Measurements from ENCODE around the gene SLC22A23.

The SLC22A23 gene, protein sequence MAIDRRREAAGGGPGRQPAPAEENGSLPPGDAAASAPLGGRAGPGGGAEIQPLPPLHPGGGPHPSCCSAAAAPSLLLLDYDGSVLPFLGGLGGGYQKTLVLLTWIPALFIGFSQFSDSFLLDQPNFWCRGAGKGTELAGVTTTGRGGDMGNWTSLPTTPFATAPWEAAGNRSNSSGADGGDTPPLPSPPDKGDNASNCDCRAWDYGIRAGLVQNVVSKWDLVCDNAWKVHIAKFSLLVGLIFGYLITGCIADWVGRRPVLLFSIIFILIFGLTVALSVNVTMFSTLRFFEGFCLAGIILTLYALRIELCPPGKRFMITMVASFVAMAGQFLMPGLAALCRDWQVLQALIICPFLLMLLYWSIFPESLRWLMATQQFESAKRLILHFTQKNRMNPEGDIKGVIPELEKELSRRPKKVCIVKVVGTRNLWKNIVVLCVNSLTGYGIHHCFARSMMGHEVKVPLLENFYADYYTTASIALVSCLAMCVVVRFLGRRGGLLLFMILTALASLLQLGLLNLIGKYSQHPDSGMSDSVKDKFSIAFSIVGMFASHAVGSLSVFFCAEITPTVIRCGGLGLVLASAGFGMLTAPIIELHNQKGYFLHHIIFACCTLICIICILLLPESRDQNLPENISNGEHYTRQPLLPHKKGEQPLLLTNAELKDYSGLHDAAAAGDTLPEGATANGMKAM

DNA sequence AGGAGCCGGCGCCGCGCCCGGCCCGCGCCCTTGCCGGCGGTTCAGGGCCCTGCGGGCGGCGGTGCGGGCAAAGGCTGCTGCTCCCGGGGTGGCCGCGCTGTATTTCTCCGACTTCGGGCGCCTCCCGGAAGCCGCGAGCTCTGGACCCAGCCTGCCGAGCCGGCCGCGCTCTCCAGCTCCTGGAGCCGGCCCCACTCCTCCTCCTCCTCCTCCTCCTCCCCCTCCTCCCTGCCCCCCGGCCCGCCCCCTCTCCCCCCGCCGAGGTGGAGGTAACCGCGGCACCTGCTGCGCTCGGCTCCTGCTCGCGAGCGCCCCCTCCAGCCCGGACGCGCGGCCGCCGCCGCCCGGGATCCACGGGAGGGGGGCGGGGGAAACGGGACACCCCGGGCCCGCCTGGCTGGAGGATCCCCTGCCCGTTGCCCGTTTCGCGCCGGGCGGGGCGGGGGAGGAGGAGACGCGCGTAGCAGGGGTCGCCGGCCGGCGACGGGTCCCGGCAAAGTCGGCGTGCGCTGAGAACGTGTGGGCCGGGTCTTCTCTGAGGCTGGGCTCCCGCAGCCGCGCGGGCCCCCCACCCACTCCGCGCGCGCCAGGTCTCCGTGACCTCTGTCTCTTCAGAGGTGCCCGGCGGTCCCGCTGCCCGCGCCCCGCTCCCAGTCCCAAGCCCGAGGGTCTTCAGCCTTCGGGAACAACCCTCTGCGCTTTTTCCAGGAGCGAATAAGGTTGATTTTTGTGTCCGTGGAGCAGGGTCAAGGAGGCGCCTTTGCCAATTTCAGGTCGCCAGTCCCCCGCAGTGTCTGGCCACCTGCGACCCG lies at the start of gene SLC22A23:
Gene SLC22A23, minus strand, starts transcription at position 153 of the 812 bp plus-strand sequence. CDS start 491 bp downstream, outside the sequence.
- in situ Hi-C loops (cut with HindIII; ENCODE audit: low pct_ligation_motif_present, low pct_unique_long_range_greater_than_20kb, low sequenced_read_pairs): no loop called here
- peak; percentile 45 for DNase-seq

DNA sequence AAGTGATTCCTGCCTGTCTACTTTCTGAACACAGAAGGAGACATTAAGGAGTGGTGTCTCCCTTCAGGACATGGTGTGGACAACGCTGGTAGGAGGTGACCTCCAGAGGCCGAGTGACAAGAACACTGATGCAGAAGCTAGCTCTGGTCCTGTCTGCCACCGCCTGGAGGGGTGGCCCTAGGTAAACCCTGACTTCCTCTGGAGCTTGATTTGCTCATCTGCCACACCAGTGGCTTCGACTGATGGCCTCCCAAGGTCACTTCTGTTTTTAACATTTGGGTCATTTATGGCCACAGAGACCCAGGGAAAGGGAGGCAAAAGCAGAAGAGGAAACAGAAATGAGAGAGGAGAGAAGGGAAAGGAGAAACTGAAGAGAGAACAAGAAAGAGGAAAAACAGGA lies 49.4 kb upstream of the SLC22A23 start:
- in situ Hi-C loops (cut with HindIII; ENCODE audit: low pct_ligation_motif_present, low pct_unique_long_range_greater_than_20kb, low sequenced_read_pairs): no loop called here
- no peak for DNase-seq

DNA sequence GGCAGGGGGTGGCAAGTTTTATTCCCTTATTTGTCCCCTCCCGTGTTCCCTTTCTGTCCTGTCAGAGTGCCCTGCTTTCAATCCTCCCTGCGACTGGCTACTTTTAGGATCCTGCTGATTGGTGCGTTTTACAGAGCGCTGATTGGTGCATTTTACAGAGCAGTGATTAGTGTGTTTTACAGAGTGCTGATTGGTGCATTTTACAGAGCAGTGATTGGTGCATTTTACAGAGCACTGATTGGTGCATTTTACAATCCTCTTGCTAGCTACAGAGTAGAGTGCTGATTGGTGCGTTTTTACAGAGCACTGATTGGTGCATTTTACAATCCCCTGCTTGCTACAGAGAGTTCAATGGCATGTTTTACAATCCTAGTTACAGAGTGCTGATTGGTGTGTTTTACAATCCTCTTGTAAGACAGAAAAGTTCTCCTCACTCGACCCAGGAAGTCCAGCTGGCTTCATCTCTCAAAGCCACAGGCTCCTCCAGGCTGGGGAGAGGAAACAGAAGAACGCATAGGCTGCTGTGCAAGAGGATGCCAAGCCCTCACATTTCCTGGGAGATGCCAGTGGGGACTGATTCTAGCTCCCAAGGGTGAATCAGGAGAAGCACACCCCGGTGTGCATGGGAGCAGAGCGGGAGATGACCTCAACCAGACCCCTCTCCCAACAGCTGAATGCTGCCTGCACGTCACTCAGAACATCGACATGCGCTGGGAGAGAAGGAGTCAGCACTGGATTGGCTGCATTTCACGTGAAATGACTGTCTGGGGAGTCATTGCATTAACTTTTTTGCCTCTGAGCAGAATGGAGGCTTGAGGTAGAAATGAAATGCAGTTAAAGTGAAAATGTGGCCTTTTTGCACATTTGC lies 48.3 kb upstream of the SLC22A23 start:
- DNase-seq: no peak
- in situ Hi-C loops (cut with HindIII; ENCODE audit: low pct_ligation_motif_present, low pct_unique_long_range_greater_than_20kb, low sequenced_read_pairs): no loop called here

DNA sequence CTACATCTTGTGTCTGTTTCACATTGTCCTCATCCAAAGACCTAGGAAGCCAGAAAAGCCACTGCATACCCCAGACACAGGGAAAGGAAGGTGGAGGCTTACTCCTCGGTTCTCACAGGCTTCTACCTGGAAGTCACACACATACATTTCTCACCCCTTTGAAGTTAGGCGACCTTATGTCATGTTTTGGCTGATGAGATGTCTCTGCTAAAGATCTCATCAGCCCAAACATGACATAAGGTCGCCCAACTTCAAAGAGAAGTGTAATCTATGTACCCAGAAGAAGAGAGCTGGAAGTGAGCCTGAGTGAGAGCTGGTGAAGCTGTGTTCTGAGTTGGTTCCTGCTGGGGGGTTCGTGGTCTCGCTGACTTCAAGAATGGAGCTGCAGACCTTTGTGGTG lies 47.5 kb upstream of the SLC22A23 start:
- in situ Hi-C loops (cut with HindIII; ENCODE audit: low pct_ligation_motif_present, low pct_unique_long_range_greater_than_20kb, low sequenced_read_pairs): no loop called here

DNA sequence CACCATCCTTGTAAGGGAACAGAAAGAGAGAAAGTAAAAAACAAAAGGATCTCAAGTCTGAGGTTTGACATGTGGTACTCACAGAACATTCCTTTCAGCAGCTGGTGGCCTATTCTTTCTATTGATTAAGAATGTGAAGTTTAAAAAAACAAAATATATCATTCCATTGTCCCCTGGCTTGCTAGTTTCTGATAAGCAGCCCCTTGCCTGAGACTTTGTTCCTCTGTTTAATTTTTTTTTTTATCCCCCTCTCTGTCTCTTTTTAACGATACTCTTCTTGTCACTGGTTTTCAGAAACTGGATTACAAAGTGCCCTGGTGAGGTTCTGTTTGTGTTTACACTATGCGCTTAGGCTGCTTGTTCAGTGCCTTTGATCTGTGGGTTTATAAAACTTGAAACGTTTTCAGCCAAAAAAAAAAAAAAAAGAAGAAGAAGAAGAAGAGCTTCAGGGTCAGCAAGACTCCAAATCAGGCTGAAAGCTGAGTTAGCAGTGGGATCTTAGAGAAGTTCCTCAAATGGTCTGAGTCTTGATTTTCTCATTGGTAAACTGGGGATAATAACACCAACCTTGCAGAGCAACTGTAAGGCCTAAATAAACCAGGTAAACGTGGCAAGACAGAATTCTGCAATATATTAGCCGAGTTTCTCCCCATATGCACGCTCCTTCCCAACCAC lies 45.1 kb upstream of the SLC22A23 start:
- no peak for DNase-seq

More for the DNA sequence above, 47.5 kb upstream of the SLC22A23 start:
- no peak for DNase-seq

DNA sequence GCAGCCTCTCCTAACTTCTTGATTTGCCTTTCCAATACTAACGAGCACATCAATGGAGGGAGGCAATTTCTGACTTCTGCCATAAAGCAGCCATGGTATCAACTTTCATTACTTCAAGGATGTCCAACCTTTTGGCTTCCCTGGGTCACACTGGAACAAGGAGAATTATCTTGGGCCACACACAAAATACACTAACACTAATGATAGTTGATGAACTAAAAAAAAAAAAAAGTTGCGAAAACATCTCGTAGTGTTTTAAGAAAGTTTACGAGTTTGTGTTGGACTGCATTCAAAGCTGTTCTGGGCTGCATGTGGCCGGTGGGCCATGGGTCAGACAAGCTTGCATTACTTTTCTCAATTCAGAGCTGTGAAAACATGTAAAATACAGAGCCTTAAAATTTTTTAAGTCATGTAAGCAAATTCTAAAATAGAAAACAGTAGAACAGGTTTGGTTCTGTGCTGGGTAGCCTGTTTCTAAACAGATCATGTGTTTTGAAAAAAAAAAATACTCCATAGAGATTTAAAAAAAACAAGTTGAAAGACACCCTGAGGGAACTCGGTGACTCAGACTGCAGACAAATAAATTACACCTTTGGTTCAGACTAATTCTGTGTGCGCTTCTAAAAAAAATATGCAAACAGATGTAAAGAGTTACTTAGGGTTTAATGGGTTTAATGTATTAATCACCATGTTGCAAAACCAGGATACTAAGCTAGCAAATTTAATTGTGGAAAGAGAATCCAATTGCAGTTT lies 43.6 kb upstream of the SLC22A23 start:
- in situ Hi-C loops (cut with HindIII; ENCODE audit: low pct_ligation_motif_present, low pct_unique_long_range_greater_than_20kb, low sequenced_read_pairs): no loop called here
- no peak for DNase-seq

More for the DNA sequence above, 45.1 kb upstream of the SLC22A23 start:
- in situ Hi-C loops (cut with HindIII; ENCODE audit: low pct_ligation_motif_present, low pct_unique_long_range_greater_than_20kb, low sequenced_read_pairs): no loop called here

DNA sequence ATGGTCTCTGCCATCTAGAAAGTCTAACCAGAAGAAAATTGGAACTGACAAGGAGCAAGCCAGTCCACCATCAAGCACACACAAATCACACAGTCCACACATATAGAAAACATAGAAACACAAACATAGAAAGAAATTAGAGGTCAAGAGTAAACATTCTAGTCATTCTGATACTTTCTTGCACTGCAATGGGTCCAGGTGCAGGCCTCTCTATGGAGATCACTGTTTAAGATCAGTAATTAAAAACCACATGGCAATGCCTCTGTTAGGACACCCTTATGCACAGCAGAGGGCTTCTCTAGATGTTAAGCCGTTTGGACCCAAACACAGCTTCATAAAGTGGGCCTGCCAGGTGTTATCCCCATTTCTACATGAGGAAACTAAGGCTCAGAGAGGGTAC lies 42.8 kb upstream of the SLC22A23 start:
- in situ Hi-C loops (cut with HindIII; ENCODE audit: low pct_ligation_motif_present, low pct_unique_long_range_greater_than_20kb, low sequenced_read_pairs): no loop called here
- no peak for DNase-seq

DNA sequence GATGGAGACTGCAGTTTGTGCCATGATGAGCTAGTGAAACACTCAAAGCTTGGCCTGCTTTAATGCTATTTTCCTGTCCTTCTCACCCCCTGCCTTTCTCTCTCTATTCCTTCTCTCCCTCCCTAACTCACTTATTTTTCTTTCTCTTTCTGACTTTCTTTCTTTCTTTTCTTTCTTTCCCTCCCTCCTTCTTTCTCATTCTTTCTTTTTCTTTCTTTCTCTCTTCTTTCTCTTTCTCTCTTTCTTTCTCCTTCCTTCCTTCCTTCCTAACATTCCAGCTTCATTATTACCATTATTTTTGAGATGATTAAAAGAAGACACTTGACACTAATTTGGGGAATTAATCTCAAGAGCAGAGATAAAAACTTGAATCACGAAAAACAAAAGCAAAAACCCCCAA lies 39.5 kb upstream of the SLC22A23 start:
- no peak for DNase-seq
- in situ Hi-C loops (cut with HindIII; ENCODE audit: low pct_ligation_motif_present, low pct_unique_long_range_greater_than_20kb, low sequenced_read_pairs): no loop called here

DNA sequence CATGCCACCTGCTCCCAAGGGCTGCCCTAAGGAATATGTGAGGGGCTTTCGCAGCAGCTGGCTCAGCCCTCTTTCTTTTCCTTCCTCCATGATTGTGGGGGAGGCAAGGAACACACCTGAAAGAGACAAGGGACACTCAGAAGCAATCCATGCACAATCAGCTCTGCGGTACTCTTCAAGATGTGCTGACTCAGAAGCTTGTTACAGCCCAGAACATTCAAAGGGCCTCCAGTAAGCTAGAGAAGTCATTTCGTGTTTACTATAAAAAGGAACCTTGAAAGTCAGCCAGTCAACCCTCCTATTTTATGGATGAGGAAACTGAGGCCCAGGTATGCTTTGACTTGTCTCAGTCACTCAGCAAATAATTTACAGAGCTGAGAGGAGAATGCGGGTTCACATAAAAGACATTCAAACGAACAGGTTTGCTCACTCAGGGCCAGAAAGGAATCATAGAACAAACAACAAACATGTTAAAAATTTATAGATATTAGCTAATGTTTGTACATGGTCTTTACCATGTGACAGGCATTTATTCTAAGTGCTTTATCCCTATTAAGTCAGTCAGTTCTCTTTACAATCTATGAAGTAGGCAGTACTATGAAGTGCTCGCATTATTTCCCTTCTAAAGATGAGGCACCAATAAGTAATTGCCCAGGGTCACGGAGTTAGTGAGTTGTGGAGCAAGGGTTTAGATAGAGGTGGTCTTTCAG lies 37.7 kb upstream of the SLC22A23 start:
- in situ Hi-C loops (cut with HindIII; ENCODE audit: low pct_ligation_motif_present, low pct_unique_long_range_greater_than_20kb, low sequenced_read_pairs): no loop called here

DNA sequence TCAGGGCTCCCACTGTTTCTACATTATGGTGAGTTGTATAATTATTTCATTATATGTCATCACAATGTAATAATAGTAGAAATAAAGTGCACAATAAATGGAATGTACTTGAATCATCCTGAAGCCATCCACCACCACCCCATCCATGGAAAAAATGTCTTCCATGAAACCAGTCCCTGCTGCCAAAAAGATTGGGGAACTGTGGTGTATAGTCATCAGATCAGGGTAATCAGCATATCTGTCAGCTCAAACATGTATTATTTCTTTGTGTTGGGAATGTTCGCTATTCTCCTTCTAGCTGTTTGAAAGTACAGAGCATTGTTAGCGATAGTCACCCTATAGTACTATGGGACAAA lies 33.8 kb upstream of the SLC22A23 start:
- DNase-seq: no peak
- in situ Hi-C loops (cut with HindIII; ENCODE audit: low pct_ligation_motif_present, low pct_unique_long_range_greater_than_20kb, low sequenced_read_pairs): no loop called here

More for the DNA sequence above, 37.7 kb upstream of the SLC22A23 start:
- DNase-seq: no peak

DNA sequence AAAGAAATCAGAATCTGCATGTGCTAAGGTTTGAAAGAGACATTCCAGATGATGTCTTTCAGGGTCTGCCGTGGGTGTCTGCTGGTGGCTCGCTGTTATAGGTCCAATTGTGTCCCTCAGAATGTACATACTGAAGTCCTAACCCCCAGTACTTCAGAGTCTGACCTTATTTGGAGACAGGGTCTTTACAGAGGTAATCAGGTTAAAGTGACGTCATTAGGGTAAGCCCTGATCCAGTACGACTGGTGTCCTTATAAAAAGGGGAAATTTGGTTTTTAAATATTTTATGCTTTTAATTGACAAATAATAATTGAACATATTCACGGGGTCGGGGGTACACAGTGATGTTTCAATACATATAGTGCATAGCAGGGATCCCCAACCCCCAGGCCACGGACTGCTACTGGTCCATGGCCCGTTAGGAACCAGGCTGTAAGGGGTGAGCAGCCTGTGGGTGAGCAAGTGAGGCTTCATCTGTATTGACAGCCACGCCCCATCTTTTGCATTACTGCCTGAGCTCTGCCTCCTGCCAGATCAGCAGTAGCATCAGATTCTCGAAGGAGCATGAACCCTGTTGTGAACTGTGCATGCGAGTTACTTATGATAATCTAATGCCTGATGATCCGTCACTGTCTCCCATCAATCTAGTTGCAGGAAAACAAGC lies 33.2 kb upstream of the SLC22A23 start:
- in situ Hi-C loops (cut with HindIII; ENCODE audit: low pct_ligation_motif_present, low pct_unique_long_range_greater_than_20kb, low sequenced_read_pairs): no loop called here

DNA sequence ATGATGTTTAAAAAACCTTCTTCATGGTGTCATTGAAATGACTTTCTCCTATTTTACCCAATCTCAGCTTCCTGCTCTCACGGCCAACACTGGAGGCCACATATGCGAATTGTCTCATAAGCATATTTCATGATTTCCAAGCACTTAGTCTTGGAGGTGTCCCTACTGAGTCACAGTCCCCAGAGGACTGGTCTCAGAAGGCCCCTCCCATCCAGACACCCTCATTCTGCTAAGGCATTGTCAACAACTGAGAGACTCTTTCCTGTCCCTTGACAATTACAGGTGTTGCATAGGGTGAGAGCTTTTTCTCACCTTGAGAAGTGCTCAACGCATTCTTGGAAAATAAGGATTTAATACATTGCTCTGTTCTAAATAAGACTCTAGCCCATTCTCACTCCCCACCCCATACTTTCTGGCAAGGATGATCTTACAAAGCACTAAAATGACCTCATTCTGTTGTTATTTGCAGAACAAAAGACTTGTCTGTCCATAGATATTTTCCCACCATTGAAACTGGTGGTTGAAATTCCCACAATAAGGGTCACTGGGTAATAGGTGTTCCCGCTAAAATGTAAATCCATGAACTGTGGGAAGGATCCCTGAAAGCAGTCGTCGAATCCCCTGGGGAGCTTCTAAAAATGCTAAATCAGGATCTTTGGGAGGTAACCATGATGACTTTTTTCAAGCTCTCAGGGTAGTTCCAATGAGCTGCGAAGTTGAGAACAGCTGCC lies 32.3 kb upstream of the SLC22A23 start:
- DNase-seq: no peak
- in situ Hi-C loops (cut with HindIII; ENCODE audit: low pct_ligation_motif_present, low pct_unique_long_range_greater_than_20kb, low sequenced_read_pairs): no loop called here

More for the DNA sequence above, 33.2 kb upstream of the SLC22A23 start:
- no peak for DNase-seq

DNA sequence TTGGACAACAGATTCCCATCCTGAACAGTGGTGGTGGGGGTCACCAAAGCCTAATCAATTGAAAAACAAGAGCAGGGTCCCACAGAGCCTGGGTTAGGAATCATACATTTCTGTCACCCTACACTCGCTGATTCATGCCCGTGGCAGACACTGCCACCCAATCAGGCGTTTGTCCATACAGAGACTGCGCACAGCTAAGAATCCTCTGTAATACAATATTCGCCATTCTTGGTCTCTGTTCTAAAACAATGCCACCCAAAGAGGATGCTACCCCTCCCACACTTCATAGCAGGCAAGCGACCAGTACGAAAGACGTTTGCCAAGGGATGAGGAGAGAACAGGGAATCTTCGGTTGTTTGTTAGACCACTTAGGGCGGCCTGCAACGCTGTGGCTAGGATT lies 28.1 kb upstream of the SLC22A23 start:
- DNase-seq: no peak
- in situ Hi-C loops (cut with HindIII; ENCODE audit: low pct_ligation_motif_present, low pct_unique_long_range_greater_than_20kb, low sequenced_read_pairs): no loop called here

DNA sequence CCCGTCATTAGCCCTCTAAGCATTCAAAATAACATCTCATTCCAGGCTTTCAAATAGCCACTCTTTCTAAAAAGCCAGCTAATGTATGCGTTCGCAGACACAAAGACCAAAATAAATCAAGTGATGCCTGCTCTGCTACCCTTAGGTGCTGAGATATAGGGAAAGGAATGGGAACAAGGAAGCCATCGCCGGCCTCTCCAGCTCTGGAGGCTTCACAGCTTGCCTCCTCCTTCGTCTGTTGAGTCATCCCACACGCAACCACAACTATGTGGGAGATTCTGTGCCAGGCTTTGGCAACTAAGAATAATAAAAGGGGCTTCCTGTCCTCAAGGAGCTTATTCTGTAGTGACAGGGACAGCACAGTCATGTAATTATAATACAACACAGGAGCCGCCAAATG lies 27.3 kb upstream of the SLC22A23 start:
- DNase-seq: no peak
- in situ Hi-C loops (cut with HindIII; ENCODE audit: low pct_ligation_motif_present, low pct_unique_long_range_greater_than_20kb, low sequenced_read_pairs): no loop called here

DNA sequence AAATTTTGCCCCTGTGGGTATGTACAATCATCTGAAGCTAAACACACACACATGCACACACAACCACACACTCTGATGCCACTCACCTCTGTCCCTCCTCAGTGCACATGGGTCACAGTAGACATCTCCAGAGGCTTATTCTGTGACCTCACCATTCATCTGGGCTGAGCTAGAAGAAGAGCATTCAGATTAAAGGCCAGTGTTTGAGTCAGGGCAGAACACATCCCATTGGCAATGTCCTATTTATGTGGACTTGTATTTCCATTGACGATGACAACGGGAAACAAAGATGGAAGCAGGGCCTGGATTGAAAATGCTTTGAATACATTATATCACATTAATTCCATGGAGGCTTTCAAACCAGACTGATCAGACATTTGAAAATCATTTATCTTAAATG lies 26.8 kb upstream of the SLC22A23 start:
- in situ Hi-C loops (cut with HindIII; ENCODE audit: low pct_ligation_motif_present, low pct_unique_long_range_greater_than_20kb, low sequenced_read_pairs): no loop called here
- no peak for DNase-seq

DNA sequence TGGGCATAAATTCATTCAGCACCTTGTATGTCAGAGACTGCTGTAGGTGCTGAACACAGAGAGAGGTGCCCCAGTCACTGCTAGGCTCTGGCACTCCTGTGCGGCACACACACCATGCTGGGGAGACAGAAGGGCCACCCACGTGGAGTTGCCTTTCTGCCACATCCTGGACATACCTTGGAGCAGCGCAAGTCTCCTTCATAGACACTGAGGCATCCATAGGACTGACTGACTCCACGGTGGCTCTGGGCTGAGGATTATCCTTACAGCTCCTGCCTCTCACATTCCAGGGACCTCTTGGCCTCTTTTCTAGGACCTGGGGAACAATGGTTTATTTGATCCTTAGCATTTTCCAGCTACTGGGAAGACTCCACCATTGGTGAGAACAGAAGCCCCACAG lies 26.0 kb upstream of the SLC22A23 start:
- DNase-seq: no peak

More for the DNA sequence above, 26.0 kb upstream of the SLC22A23 start:
- in situ Hi-C loops (cut with HindIII; ENCODE audit: low pct_ligation_motif_present, low pct_unique_long_range_greater_than_20kb, low sequenced_read_pairs): no loop called here

Data from ACHN (cell line).